IPS-15b (cell line): ENCODE results near the gene JAKMIP2.
"Not testable (repeated sequence)": the region's sequence is repeated elsewhere in the genome, so short reads cannot be mapped to it uniquely, and the experiment has no call there.

Source experiments
- H3K27me3 ChIP-seq: one replicate; pipeline ENCODE4 v1.6.1; 2013; ENCODE audit warnings: low read length; ENCODE audit not compliant: control insufficient read depth, insufficient read depth
- H3K36me3 ChIP-seq: one replicate; pipeline ENCODE4 v1.6.1; 2013; ENCODE audit warnings: low read length; ENCODE audit not compliant: control insufficient read depth, insufficient read depth
- H3K4me1 ChIP-seq: one replicate; pipeline ENCODE4 v1.6.1; 2013; ENCODE audit warnings: mild to moderate bottlenecking, low read length; ENCODE audit not compliant: control insufficient read depth, insufficient read depth
- H3K4me3 ChIP-seq: one replicate; pipeline ENCODE4 v1.5.1; 2013; ENCODE audit warnings: low read depth, low read length
- H3K9ac ChIP-seq: one replicate; pipeline ENCODE4 v1.6.1; 2013; ENCODE audit warnings: low read depth, mild to moderate bottlenecking, low read length
- H3K9me3 ChIP-seq: one replicate; pipeline ENCODE4 v1.6.1; 2013; ENCODE audit warnings: mild to moderate bottlenecking, low read length; ENCODE audit not compliant: control insufficient read depth, insufficient read depth

Gene JAKMIP2

DNA sequence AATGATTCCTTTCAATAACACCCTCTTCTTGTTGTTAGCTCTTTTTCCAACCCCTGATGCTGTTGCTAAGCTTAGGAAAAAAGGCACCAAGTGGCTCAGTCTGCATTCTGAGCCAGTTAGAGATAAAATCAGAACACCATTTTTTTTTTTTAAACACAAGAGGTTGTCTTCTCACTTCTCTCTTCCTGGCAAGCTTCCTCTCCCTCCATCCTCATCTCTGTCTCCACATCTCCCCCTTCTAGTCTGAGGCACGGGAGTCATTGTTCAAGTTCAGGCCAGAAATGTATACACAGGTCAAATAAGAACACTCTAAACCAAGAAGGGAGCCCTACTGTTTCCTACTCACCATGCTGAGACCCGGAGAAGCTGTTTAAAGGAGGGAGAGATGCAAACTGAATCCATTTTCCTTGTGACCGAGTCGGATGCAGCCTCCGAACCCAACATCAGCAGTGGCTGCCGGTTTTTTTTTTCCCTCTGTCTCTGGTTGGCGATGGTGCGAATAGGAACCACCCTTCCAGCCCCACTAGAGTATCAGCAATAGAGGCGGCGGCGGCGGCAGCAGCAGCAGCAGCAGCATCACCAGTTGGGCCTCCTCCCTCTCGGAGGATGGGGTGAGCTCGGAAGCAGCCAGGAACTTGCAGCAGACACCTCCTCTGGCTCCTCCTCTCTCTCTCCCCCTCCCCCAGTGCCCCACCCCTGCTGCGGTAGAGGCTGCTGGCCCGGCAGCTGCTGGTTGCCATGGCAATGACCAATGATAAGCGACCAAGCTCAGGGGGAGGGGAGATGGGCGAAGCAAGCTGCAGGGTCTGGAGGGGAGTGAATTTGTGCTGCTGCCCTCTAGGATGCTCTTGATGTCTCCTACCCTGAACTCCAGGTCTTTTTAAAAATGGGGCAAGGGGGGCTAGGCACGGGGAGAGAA, at the start of gene JAKMIP2:
TSS of gene JAKMIP2 (minus strand) at position 619 of the 919 bp plus-strand sequence. CDS start 110,922 bp downstream, outside the sequence.
- Histone ChIP-seq H3K9me3 (no peaks in the 10 kb centered on the region), H3K4me3 (peak within 1 kb of the TSS; percentile 81), H3K27me3 (no peaks in the 10 kb centered on the region), H3K36me3 (no peaks in the 10 kb centered on the region), H3K9ac (peak within 1 kb of the TSS; percentile 77), H3K4me1 (peaks cover 17% of the 10 kb centered on the region)

DNA sequence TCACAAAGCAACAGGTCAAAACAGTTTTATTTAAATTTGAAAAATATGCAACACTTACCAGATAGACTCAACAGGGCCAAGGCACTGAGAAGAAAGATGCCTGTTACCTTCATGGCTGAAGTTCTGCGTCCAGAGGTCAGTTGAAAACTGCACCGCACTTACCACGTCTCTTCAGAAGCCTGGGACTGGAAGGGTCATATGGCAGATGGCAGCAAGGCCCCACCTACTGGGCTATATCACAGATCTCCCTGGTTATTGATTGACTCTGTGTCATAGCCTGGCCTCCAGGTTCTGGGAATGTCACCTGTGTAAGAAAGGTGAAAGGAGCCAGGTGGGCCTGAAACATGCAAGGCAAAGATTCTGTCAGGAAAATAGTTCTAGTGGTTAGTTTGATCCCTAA, 48.9 kb upstream of the JAKMIP2 start, which contains the start of gene SPINK1:
TSS of gene SPINK1 (minus strand) at position 207 of the 400 bp plus-strand sequence. CDS start at position 113, 94 bp downstream.
- no peaks in the 10 kb centered on the region for H3K36me3 ChIP-seq
- H3K9ac ChIP-seq = no peak within 1 kb of the TSS
- H3K4me1 ChIP-seq = no peaks in the 10 kb centered on the region
- H3K27me3 ChIP-seq = no peaks in the 10 kb centered on the region
- no peaks in the 10 kb centered on the region for H3K9me3 ChIP-seq
- H3K4me3 ChIP-seq = no peak within 1 kb of the TSS

DNA sequence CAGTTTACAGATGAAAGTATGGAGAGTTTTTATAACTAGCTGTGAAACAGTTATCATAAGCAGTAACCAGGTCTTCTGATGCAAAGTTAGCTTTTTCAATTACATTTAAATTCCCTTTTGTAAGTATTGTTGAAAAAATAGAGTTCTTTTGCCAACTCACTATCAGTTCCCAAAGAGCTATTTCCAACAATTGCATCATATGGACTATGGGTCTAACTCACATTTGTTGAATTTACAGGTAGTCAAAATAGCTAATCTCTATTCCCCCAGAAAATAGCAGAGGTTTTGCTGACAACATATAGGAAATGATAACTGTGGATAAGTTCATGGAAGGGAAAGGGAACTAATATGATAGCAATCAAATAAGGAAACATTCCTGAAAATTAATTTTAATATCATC, 47.5 kb upstream of the JAKMIP2 start:
- H3K9ac ChIP-seq = peak overlapping the region; percentile 8
- H3K9me3 ChIP-seq = no peaks in the 10 kb centered on the region
- no peaks in the 10 kb centered on the region for H3K27me3 ChIP-seq
- H3K4me1 ChIP-seq = no peaks in the 10 kb centered on the region
- no peaks in the 10 kb centered on the region for H3K36me3 ChIP-seq
- H3K4me3 ChIP-seq = no peak overlapping the region

DNA sequence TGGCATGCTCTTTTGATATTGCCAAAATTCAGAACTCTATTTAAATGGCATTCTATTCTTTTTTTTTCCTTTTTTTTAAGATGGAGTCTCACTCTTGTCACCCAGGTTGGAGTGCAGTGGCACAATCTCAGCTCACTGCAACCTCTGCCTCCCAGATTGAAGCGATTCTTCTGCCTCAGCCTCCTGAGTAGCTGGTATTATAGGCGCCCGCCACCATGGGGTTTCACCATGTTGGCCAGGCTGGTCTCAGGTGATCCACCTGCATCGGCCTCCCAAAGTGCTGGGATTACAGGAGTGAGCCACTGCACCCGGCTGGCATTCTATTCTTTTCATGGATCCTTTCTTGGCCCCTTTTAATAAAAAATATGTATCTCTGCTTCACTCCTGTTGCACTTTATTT, 44.5 kb upstream of the JAKMIP2 start:
- not testable (repeated sequence) for H3K27me3 ChIP-seq, H3K9ac ChIP-seq, H3K4me1 ChIP-seq, H3K9me3 ChIP-seq, H3K4me3 ChIP-seq, H3K36me3 ChIP-seq

DNA sequence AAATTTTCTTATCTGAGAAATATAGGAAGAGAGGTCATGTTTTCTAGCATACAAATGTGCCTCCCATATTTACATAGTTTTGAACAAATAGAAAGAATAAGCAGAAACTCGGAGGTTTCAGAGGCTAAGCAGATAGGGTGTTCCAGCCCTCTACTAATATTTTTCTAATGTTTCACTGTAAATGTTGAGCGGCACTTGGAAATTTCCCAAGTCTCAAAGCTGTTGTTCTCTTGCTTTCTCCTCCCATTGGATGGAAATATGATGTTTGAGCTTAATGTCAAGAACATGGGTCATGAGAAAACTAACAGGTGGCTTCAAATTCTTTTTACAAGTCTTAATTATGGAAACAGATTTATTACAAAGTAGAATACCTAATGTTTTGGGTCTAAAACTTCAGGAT, 43.8 kb upstream of the JAKMIP2 start:
- Histone ChIP-seq H3K9me3 (no peaks in the 10 kb centered on the region), H3K4me1 (no peaks in the 10 kb centered on the region), H3K27me3 (no peaks in the 10 kb centered on the region), H3K36me3 (no peaks in the 10 kb centered on the region), H3K4me3 (no peak overlapping the region), H3K9ac (no peak overlapping the region)

DNA sequence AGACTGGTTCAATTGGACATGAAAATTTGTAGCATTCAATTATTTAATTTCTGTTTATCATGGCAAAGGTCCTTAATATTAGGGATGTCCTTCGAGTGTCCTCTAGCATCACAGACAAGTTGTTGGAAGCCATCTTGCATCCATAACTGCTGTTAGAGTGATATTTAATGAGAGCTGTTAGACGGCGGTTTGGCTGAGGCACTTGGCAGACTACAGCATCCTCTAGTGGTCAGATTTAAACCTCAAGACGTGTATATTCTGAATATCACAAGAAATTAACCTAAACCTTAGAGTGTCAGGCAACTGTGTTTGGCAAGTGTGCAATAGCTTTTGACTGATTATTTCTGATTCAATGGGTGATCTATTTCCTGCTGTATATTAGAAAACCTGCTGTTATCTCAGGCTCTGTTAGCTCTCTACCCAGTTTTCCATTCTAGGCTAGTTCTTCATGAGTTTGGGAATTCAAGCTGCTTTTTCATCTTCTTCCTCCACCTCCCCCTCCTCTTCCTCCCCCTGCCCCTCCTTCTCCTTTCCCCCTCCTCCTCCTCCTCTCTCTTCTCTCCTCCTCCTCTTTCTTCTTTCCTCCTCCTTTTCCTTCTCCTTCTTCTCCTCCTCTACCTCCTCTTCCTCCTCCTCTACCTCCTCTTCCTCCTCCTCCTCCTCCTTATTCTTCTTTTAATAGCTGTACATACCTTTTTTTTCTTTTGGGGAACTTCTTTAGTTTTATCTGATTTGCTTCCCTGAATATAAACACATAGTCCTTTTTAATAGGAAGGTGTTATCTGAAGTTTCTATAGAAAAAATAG, 40.4 kb upstream of the JAKMIP2 start:
- Histone ChIP-seq H3K9ac (no peak overlapping the region), H3K36me3 (no peaks in the 10 kb centered on the region), H3K4me1 (peaks cover 7% of the 10 kb centered on the region), H3K9me3 (no peaks in the 10 kb centered on the region), H3K27me3 (no peaks in the 10 kb centered on the region), H3K4me3 (no peak overlapping the region)

DNA sequence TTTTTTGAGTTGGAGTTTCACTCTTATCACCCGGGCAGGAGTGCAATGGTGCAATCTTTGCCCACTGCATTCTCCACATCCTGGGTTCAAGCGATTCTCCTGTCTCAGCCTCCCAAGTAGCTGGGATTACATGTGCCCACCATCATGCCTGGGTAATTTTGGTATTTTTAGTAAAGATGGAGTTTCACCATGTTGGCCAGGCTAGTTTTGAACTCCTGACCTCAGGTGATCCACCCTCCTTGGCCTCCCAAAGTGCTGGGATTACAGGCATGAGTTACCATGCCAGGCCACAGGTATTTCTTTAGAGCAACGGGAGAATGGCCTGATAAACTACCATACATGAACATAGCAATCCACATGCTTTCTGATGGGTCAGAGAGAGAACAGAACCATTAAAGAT, 39.7 kb upstream of the JAKMIP2 start:
- not testable (repeated sequence) for H3K9ac ChIP-seq, H3K36me3 ChIP-seq, H3K4me3 ChIP-seq, H3K27me3 ChIP-seq, H3K4me1 ChIP-seq, H3K9me3 ChIP-seq

DNA sequence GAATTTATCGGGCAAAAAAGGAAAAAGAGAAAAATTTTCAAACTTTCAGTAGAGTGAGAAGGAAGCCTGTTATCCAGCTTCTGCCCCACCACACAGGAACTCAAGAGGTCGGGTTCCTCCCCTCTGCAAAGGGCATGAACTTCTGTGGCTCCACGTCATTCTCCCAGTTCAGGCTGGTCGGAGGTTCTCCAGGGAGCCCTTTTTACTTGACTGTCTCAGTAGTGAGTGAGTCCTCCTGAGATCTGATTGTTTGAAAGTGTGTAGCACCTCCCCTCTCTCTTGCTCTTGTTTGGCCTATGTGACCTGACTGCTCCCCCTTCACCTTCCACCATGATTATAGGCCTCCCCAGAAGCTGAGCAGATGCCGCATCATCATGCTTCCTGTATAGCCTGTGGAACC, 39.2 kb upstream of the JAKMIP2 start:
- Histone ChIP-seq H3K4me1 (peaks cover 7% of the 10 kb centered on the region), H3K36me3 (no peaks in the 10 kb centered on the region), H3K4me3 (no peak overlapping the region), H3K9ac (no peak overlapping the region), H3K9me3 (no peaks in the 10 kb centered on the region), H3K27me3 (no peaks in the 10 kb centered on the region)

DNA sequence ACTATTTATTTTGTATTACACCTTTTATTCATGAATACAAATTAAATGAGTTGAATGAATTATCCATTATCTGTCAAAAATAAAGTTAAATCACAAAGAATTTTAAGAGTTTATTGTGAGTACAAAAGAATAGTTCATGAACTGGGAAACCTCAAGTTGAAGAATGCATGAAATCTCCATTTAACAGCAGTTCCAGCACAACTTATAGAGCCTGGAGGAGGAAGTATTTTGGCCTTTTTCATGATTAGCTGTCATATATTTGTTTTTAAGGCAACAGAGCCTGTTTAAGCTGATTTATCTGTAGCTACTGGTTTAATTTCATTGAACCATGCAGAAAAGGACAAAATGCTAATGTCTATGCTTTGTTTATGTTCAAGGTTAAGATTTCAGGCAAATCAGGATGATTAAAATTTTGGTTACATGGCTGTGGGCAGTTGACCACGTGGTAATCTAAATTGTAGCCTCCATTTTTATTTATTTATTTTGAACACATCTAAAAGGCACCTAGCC, 36.8 kb upstream of the JAKMIP2 start:
- Histone ChIP-seq H3K4me3 (no peak overlapping the region), H3K36me3 (no peaks in the 10 kb centered on the region), H3K27me3 (no peaks in the 10 kb centered on the region), H3K4me1 (peaks cover 7% of the 10 kb centered on the region), H3K9me3 (no peaks in the 10 kb centered on the region), H3K9ac (no peak overlapping the region)

DNA sequence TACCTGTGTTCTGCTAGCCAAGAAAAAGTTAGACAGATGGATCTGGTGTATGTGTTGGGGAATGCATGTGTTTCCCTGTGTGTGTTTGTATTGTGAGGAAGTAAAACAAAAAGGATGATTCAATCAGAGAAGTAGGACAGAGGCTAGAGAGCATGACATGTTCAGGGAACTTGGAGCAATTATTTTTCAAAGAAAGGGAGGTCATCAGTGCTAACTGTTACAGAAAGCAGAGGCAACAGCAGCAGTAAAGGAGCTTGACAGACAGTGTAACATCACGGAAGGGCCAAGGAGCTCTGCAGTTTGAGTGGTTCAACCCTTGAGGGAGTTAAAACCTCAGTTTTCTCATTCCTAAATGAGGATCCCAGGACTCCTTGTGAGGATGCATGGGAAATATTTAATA, 35.8 kb upstream of the JAKMIP2 start:
- H3K9ac ChIP-seq = no peak overlapping the region

DNA sequence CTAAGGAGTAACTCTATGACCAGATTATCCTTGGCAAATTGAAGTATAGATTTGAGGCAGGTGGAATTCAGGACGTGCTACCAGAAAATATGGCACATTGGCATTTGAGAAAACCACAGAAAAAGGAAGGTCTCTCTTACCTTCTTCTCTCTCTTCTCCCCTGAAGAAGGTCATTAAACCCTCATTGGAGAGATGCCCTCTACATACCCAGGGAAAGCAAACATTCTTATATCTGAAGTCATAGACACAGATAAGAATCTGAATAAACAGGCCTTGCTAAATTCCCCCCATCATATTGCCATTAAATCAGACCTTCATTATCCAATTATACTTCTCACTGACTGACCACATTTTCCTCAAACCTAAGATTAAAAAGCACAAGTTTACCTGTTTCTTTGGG, 31.2 kb upstream of the JAKMIP2 start:
- Histone ChIP-seq H3K9ac (no peak overlapping the region), H3K36me3 (no peaks in the 10 kb centered on the region), H3K9me3 (no peaks in the 10 kb centered on the region), H3K27me3 (no peaks in the 10 kb centered on the region), H3K4me3 (no peak overlapping the region), H3K4me1 (no peaks in the 10 kb centered on the region)

More for the DNA sequence above, 35.8 kb upstream of the JAKMIP2 start:
- no peaks in the 10 kb centered on the region for H3K27me3 ChIP-seq
- H3K4me1 ChIP-seq = peaks cover 7% of the 10 kb centered on the region
- no peak overlapping the region for H3K4me3 ChIP-seq
- H3K9me3 ChIP-seq = no peaks in the 10 kb centered on the region
- no peaks in the 10 kb centered on the region for H3K36me3 ChIP-seq
